Neural progenitor cell (in vitro differentiated cells): ENCODE measurements around the gene MSN.

Experiments
- CTCF ChIP-seq: fragments of 200-600 bp; sonication (generic); IDR thresholded peaks from 2 replicates; pipeline ENCODE4 v1.5.1; 2017; ENCODE audit warnings: antibody characterized with exemption, mild to moderate bottlenecking
- EZH2 ChIP-seq: fragments of 200-600 bp; sonication (generic); IDR thresholded peaks from 2 replicates; pipeline ENCODE4 v1.6.1; 2017; ENCODE audit warnings: antibody characterized with exemption, mild to moderate bottlenecking, moderate library complexity
- EZH2phosphoT487 ChIP-seq: fragments of 200-600 bp; sonication (generic); IDR thresholded peaks from 2 replicates; pipeline ENCODE4 v1.6.1; 2017; ENCODE audit warnings: antibody characterized with exemption

- TF ChIP-seq EZH2 (no peak), CTCF (no peak), EZH2phosphoT487 (no peak)
These were observed 21.9 kb downstream of the MSN start for GRCh38 chrX:65689377-65689776.
